GM18909 (cell line): Measurements from ENCODE around the gene ZCCHC3.

Experiments
- ATAC-seq: cut with Tn5 transposase; IDR thresholded peaks from one replicate; pipeline ENCODE4 v1.9.1; 2021; ENCODE audit warnings: mild to moderate bottlenecking; ENCODE audit not compliant: unreplicated experiment, poor library complexity

The ZCCHC3 gene

DNA sequence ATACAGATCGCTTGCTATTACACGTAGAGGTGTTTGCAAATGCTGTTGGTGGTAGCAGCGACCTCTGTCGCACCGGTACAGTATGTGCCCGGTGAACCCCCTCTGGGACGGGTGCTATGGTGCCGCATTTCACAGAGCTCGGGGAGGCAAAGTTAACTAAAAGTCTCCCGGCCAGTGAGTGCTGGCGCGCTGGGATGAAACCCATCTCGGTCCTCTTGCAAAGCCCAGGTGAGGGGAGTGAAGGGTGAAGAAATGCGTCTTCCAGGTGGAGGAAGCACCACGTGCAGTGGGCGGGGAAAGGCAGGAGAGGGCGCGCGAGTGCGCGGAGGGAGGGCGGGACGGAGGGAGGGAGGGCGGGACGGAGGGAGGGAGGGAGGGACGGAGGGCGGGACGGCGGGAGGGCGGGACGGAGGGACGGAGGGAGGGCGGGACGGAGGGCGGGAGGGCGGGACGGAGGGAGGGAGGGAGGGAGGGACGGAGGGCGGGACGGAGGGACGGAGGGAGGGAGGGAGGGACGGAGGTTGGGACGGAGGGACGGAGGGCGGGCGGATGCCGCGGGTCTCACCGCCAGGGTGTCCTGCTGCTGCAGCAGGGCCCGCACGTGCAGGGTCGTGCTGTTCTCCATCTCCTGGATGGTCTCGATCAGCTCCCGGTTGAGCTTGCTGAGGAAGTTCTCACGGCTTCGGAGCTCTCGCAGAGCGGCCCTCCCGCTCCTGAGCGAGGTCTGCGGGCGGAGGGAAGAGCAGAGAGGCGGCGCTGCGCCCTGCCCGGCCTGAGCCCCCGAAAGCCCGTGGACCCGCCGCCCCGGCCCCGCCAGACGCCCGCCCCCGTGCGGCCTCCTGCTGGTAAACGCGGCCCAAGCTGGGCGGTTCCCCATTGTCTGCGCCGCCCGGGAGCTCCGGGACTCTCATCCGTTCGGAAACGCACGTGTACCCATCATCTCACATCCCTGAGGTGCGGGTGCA is 18.5 kb upstream of the ZCCHC3 start:
- ATAC-seq, result no peak

DNA sequence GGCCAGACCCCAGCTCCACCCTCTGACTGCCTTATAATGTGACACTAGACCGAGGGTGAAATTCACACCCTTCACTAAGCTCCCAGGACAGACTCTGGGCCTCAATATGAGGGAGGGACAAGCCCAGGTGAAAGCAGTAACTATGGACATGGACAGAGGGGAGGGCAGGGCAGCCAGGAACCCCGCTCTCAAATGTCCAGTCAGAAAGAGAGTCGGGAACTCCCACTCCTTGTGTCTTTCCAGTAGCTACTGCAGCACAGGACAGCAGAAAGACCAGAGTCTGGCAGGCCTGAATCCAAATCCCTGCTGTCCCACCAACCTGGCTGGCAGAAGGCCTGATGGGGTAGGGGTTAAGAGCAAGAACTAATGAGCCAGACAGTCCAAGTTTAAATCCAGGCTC is 13.2 kb upstream of the ZCCHC3 start:
- ATAC-seq, result no peak

DNA sequence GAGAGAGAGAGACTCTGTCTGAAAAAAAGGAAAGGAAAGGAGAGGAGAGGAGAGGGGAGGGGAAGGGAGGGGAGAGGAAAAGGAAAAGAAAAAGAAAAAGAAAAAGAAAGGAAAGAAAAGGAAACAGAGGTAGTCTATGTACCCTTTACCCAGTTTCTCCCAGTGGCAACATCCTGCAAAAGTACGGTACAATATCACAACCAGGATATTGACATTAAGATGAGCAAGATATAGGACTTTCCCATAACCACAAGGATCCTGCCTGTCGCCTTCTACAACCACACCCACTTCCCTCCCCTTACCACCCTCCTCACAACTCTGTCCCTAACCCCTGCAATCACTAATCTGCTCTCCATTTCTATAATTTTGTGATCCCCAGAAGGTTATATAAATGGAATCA is 10.9 kb upstream of the ZCCHC3 start:
- ATAC-seq, result no peak

DNA sequence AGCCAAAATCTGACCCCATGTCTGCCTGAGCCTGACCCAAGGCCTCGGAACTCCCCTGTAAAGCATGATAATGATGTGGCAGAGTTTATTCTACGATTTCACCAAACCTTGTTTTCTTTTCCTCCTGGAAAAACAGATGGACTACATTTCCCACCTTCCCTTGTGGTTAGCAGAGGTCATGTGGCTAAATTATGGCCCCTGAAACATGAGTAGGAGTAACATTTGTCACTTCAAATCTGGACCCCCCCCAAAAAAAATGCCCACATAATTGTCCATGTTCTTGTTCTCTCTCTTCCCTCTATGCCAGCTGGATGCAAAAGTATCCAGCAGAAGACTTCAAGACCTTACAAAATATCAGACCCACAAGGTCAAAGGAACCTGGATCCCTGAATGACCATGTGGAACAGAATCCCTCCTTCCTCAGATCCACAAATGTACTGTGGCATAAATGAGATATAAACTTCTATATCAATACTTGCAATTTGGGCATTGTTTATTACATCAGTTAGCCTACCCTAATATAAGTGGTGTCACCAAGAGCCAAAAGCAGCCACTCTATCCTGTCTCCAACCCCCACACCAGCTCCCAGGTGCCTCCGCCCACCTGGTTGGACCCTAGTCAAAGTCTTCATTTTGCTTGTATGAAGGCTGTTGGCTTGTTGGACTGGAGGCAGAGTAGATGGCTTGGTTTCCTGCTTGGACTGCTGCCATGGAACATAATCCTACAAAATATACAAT is 8.2 kb upstream of the ZCCHC3 start:
- ATAC-seq, result no peak

DNA sequence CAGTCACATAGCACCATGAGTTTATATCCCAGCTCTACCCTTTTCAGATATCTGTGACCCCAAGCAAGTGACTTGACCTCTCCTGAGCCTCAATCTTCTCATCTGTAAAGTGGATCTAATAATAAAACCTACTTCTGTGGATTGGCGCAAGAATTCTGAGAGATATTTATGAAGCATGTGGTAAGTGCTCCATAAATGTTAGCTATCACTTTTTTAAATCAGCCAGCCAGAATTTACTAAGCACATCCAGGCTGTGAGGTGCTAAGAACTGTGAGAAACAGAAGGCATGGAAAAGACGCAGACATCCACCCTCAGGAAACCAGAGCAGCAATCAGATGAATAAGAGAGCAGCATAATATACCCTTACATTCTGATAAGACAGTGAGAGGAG is 7.7 kb upstream of the ZCCHC3 start:
- no peak for ATAC-seq

DNA sequence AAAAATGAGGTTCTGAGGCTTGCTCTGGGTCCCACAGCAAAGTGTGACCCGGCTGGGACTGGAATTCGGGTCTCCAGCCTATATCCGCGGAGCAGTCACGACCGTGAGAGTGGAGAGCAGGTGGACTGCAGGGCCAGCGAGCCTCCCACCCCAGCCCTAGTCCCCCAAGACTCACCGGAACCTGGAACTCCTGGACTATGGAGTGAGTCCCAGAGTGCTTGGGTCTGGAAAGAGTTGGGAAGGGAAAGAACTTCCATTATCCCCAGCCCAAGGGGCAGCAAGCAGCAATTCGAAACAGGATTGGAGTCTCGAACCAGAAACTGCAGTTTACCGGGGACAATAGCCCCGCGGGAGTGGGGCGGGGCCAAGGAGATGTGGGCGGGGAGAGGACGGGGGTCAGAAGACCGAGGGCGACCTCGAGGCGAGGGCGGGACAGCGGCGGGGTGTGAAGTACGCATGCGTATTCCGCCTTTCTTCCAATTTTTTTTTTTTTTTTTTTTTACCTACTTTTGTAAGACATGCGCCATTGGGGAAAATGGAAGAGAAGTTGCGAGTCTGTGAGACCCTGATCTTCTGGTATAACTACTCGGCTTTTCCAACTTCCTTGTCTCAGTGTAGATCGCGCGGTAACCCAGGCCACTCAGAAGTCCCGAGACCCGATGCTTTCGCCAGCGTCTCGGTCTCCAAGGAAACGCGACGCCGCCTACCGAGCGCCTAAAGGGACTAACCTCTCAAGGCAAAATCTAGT is 7.1 kb upstream of the ZCCHC3 start, which contains the start of gene C20orf96:
Gene C20orf96, minus strand, starts transcription at position 667 of the 748 bp plus-strand sequence. Its CDS starts 140 bp downstream, at position 527.
- peak; percentile 86 for ATAC-seq

DNA sequence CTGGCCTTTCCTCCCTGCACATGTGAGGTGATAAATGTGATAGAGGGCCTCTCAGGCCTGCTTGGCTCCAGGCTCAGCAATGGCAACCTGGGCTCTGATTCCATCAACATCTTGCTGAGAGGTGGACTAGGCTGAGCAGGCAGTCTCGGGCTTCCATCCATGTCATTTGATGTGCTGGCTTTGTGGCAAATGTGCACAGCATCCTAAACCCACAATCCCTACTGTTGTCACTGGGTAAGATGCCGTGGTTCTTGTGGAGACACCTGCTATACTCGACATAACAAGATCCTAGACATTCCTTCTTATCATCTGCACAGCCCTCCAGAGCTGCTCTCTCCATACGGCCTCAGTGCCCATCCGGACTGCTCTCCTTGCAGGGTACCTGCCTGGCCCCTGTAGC is 2.8 kb upstream of the ZCCHC3 start:
- no peak for ATAC-seq

DNA sequence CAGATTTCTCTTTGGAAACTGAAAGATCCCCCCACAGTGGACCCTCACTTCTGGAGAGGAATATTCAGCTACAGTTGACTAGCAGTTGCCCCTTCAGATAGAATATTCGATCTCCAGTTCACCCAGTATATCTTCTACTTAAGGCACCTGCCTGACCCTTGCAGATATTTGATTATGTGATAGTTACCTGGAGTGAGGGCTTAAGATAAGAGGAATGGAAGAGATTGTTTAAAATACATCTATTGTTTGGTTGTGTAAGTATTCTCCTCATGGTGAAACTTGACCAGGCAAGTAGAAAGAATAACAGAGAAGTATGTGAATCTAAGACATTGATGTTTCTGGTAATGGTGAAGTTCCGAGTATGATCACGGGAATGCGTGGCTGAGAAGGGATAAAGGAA is 1.6 kb upstream of the ZCCHC3 start:
- ATAC-seq, result no peak

DNA sequence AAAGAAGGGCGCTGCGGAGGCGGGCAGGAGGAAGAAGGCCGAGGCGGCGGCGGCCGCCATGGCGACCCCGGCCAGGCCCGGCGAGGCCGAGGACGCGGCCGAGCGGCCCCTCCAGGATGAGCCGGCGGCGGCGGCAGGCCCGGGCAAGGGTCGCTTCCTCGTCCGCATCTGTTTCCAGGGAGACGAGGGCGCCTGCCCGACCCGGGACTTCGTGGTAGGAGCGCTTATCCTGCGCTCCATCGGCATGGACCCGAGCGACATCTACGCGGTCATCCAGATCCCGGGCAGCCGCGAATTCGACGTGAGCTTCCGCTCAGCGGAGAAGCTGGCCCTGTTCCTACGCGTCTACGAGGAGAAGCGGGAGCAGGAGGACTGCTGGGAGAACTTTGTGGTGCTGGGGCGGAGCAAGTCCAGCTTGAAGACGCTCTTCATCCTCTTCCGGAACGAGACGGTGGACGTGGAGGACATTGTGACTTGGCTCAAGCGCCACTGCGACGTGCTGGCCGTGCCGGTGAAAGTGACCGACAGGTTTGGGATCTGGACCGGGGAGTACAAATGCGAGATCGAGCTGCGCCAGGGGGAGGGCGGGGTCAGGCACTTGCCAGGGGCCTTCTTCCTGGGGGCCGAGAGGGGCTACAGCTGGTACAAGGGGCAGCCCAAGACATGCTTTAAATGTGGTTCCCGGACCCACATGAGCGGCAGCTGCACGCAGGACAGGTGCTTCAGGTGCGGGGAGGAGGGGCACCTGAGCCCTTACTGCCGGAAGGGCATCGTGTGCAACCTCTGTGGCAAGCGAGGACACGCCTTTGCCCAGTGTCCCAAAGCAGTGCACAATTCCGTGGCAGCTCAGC is 780 bp downstream of the ZCCHC3 start:
- ATAC-seq, result peak; percentile 31

DNA sequence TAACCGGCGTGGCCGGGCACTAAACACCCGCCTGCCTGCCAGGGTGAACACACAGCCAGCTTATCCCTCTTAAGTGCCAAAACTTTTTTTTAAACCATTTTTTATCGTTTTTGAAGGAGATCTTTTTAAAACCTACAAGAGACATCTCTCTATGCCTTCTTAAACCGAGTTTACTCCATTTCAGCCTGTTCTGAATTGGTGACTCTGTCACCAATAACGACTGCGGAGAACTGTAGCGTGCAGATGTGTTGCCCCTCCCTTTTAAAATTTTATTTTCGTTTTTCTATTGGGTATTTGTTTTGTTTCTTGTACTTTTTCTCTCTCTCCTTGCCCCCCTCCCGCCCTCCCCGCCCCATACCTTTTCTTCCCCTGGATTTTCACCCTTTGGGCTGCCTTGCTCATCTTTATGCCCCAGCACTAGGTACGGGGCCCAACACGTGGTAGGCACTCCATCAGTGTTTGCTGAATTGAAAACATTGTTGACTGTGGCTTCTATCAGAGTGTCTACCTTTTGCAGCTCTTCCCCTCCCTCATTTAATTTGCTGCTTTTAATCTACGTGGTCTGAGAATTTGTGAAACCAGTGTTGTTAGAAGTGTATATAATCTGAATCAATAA is 1.5 kb downstream of the ZCCHC3 start:
- no peak for ATAC-seq

DNA sequence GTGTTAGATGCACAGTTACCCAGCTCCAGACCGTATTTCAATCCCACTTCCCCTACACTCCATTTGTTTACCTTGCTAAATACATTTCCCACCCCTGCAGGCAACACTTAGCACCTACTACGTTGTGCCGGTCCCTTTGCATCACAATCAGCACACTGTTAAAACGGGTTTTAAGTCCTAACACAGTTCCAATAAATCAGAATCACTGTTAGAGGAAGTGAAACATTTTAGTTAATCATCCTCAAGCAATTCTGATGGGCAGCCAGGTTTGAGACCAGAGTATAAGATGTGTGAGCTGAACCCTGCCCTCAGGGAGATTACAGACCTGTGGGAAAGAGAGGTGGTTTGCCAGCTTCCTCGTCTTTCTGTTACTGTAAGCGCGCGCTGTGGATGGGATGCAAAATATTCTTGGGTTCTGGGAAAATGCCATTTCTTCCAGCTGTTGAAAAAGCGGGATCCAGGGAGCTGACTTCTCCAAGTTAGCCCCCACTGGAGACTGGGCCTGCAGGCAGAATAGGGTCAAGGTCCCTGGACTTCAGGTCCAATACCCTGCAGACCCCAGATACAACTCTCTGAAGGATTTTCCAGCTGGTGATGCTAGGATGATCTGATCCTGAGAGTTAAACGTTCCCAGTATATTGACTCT is 3.1 kb downstream of the ZCCHC3 start:
- no peak for ATAC-seq

DNA sequence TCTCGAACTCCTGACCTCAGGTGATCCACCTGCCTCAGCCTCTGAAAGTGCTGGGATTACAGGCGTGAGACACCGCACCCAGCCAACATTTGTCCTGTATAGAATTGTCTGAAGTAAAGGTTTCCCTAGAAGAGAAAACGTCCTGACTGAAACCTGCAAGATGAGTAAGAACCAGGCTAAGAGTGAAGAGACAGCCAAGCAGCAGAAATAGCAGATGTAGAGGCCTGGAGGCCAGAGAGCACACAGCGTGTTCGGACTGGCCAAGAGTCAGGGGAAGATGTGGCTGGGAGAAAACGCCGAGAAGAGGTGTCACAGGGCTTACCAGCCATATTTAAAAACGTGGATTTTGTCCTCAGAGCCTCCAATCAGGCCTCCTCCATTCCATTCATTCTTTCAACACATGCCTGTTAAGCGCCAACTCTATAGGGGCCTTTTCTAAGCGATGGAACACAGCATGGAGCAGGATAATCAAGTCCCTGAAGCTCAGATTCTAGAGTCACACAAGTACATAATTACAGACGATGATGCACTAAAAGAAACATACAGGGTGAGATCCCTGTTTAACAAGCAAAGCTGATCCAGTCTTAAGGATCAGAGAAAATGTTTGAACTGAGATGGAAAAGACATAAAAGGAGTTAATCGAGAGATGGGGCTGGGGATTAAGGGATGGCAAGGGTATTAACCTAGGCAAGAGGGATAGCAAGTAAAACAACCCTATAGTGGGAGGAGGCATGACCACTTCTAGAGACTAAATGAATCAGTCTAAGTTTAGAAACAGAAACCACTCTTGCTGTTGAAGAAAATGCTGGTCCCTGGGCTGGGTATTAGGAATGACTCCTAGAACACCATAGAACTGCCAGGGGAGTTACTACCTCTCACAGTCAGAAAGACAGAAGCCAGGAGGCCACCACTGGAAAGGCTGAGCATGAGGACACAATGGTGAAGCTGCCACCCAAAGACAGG is 4.8 kb downstream of the ZCCHC3 start:
- no peak for ATAC-seq

DNA sequence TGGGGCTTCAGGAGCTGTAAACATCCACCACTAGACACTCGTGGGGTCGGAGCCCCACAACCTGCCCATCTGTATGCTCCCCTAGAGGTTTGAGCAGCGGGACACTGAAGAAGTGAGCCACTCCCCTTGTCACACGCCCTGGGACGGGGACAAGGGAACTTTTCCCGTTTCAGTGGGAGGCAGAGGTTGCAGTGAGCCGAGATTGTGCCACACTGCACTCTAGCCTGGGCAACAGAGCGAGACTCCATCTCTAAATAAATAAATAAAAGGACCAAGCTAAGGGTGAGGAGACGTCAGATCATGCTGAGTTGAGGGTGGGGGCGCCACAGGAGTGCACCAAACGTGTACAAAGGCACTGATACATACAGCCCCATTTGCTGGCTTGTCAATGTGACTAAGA is 8.4 kb downstream of the ZCCHC3 start:
- ATAC-seq, result no peak

DNA sequence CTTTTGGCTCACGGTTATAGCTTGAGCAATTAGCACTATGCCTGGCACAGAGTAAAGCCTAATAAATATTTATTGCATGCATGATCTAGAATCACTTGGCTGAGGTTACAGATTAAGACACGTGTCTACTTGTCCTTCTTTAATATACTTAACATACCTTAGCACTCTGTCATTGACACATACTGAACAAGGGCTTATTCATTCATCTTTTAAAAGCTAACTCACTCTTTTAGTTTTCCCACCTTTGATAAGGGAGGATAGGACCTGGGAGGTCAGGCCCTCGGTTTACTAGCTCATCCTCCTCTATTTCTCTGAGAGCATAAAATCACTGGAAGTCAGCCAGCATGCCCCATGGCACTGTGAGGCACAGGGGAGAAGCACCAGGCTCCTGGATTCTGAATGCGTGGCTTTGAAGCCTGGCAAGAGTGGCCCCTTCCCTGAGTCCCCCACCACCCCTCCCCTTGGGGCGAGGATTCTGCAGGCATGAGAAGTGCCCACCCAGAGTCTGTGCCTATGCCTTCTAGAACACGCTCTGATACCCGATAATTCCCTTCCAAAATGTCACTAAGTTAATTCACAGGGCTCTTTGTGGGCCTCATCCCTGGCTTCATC is 11.2 kb downstream of the ZCCHC3 start:
- no peak for ATAC-seq

DNA sequence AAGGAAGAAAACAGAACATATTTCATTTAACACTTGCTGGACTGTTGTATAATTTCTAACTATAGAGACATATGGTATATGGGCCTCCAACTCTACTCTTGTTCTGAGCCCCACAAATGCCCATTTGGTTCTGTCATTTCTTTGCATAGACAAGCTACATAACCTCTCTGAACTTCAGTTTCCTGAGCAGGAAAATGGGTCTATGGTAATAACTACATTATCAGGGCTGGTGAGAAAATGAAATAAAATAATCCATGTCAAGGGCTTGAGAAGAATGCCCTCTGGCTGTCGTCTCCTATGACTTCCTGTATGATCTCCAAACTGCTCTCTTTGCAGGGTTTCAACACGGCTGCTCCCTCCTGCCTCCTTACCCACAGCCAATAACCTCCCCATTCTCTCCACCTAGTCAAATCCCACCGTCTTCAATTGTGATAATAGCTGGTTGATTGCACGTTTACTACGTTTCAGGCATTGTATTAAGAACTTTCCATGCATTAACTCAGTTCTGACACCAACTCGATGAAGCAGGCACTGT is 12.0 kb downstream of the ZCCHC3 start:
- no peak for ATAC-seq

DNA sequence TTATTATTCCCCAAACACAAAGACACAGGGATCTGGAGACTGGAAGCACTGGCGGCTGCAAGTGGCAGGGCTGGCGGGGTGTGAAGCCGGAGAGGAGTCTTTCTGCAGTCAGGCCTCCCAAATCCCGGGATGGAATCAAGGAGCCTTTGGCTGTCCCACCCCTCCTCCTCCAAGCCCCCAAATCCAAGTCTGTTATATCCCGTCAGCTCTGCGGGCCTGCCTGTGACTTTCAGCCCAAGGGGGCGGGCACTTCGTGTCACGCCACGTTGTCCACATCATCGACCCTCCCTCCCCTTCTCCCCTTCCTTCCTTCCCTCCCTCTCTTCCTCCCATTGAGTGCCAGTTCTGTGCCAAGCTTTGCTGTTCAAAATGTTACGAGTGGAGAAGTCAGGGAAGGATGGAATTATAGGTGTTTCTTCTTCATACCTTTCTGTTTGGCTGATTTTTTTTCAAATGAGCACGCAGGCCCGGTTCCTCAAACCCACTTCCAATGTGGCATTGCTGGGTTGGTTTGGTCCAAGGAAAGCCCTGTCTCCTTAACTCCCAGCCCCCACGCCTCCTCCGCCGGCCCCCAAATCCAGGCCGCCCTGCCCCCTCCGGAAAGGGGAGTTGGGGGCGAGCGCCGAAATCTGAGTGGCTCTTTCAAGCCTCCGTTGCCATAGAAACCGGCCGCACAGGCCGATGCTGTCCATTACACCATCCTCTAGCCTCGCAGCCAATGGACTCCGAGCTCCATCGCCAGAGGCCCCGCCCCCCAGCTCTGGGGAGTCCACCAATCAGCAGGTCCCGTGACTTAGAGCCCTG is 12.7 kb downstream of the ZCCHC3 start:
- ATAC-seq, result peak; percentile 93
